Measurements from ENCODE around the gene CASK. TPM values are rescaled to one million over a fixed set of nuclear protein-coding genes. Genes with fewer than 3 reads are reported as not detected.

CASK gene
- total RNA-seq, 1 experiment from 2014 or later, result 33.5 TPM

DNA sequence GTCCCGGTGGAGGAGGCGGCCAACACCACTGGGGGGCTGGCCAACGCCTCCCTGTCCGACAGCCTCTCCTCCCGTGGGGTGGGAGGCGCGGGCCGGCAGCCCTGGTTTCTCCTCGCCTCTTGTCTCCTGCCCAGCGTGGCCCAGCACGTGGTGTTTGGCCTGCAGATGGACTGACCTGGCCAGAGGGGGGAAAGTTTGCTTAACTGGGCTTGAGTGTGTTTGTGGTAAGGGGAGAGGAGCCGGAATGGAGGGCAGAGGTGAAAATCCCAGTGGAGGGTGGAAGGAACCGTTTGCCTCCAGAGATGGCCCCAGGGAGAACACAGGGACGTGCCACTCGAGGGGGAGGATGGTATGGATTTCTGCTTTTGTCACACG is 448.6 kb downstream of the CASK start:
- ATAC-seq, result no peak
- no TSS peak for BruUV-seq (replicated peaks)
- H3K4me3 ChIP-seq (ENCODE audit: low read depth in 2 of 2, low read length in 2 of 2), result no peak overlapping the region
- TF ChIP-seq TCF7L2 (IDR thresholded peaks at IDR 0.05; ENCODE audit: low read depth, low read length) (no peak), SIN3A (IDR thresholded peaks at IDR 0.05; ENCODE audit: borderline replicate concordance, insufficient read depth, low read depth, low read length) (no peak), POLR2AphosphoS5 (IDR thresholded peaks at IDR 0.05; ENCODE audit: low read depth, low read length) (no peak)
- TF ChIP-seq, protein P1, sequence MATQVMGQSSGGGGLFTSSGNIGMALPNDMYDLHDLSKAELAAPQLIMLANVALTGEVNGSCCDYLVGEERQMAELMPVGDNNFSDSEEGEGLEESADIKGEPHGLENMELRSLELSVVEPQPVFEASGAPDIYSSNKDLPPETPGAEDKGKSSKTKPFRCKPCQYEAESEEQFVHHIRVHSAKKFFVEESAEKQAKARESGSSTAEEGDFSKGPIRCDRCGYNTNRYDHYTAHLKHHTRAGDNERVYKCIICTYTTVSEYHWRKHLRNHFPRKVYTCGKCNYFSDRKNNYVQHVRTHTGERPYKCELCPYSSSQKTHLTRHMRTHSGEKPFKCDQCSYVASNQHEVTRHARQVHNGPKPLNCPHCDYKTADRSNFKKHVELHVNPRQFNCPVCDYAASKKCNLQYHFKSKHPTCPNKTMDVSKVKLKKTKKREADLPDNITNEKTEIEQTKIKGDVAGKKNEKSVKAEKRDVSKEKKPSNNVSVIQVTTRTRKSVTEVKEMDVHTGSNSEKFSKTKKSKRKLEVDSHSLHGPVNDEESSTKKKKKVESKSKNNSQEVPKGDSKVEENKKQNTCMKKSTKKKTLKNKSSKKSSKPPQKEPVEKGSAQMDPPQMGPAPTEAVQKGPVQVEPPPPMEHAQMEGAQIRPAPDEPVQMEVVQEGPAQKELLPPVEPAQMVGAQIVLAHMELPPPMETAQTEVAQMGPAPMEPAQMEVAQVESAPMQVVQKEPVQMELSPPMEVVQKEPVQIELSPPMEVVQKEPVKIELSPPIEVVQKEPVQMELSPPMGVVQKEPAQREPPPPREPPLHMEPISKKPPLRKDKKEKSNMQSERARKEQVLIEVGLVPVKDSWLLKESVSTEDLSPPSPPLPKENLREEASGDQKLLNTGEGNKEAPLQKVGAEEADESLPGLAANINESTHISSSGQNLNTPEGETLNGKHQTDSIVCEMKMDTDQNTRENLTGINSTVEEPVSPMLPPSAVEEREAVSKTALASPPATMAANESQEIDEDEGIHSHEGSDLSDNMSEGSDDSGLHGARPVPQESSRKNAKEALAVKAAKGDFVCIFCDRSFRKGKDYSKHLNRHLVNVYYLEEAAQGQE (IDR thresholded peaks at IDR 0.05; ENCODE audit: insufficient read depth in 1 of 2, low read depth in 2 of 2, low read length in 1 of 2), result no peak
- TF ChIP-seq, protein P2, sequence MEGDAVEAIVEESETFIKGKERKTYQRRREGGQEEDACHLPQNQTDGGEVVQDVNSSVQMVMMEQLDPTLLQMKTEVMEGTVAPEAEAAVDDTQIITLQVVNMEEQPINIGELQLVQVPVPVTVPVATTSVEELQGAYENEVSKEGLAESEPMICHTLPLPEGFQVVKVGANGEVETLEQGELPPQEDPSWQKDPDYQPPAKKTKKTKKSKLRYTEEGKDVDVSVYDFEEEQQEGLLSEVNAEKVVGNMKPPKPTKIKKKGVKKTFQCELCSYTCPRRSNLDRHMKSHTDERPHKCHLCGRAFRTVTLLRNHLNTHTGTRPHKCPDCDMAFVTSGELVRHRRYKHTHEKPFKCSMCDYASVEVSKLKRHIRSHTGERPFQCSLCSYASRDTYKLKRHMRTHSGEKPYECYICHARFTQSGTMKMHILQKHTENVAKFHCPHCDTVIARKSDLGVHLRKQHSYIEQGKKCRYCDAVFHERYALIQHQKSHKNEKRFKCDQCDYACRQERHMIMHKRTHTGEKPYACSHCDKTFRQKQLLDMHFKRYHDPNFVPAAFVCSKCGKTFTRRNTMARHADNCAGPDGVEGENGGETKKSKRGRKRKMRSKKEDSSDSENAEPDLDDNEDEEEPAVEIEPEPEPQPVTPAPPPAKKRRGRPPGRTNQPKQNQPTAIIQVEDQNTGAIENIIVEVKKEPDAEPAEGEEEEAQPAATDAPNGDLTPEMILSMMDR (IDR thresholded peaks at IDR 0.05), result no peak
- intact Hi-C loops (cut with micrococcal nuclease; ENCODE audit: unreplicated experiment) (no loop called here), in situ Hi-C loops (cut with HindIII; ENCODE audit: low pct_unique_long_range_greater_than_20kb, low sequenced_read_pairs) (no loop called here)
- H3K27me3 ChIP-seq (ENCODE audit: control insufficient read depth, insufficient read depth, low read length), result no peaks in the 10 kb centered on the region
- CTCF ChIA-PET, result no interaction called here
- no peak overlapping the region for H3K27ac ChIP-seq (ENCODE audit: low read length)
- no peaks in the 10 kb centered on the region for H3K4me1 ChIP-seq (ENCODE audit: control insufficient read depth, insufficient read depth, low read length)
- POLR2A ChIA-PET, result no interaction called here
- no peaks in the 10 kb centered on the region for H3K9me3 ChIP-seq (ENCODE audit: control insufficient read depth, insufficient read depth, low read depth, low read length)
- DNase-seq (ENCODE audit: low read depth, low spot score), result no peak
- no peaks in the 10 kb centered on the region for H3K36me3 ChIP-seq (ENCODE audit: control insufficient read depth, insufficient read depth, low read length)

DNA sequence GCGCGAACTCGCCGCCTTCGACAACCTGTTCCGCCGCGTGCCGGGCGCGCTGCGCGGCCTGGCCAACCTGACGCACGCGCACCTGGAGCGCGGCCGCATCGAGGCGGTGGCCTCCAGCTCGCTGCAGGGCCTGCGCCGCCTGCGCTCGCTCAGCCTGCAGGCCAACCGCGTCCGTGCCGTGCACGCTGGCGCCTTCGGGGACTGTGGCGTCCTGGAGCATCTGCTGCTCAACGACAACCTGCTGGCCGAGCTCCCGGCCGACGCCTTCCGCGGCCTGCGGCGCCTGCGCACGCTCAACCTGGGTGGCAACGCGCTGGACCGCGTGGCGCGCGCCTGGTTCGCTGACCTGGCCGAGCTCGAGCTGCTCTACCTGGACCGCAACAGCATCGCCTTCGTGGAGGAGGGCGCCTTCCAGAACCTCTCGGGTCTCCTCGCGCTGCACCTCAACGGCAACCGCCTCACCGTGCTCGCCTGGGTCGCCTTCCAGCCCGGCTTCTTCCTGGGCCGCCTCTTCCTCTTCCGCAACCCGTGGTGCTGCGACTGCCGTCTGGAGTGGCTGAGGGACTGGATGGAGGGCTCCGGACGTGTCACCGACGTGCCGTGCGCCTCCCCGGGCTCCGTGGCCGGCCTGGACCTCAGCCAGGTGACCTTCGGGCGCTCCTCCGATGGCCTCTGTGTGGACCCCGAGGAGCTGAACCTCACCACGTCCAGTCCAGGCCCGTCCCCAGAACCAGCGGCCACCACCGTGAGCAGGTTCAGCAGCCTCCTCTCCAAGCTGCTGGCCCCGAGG is 449.2 kb downstream of the CASK start:
- H3K27me3 ChIP-seq (ENCODE audit: control insufficient read depth, insufficient read depth, low read length), result no peaks in the 10 kb centered on the region
- ChIA-PET POLR2A (no interaction called here), CTCF (no interaction called here)
- no peak overlapping the region for H3K4me3 ChIP-seq (ENCODE audit: low read depth in 2 of 2, low read length in 2 of 2)
- TF ChIP-seq POLR2AphosphoS5 (IDR thresholded peaks at IDR 0.05; ENCODE audit: low read depth, low read length), result no peak
- TF ChIP-seq TCF7L2 (IDR thresholded peaks at IDR 0.05; ENCODE audit: low read depth, low read length), result no peak
- TF ChIP-seq, protein P1 (IDR thresholded peaks at IDR 0.05; ENCODE audit: insufficient read depth in 1 of 2, low read depth in 2 of 2, low read length in 1 of 2), result no peak
- TF ChIP-seq, protein P2 (IDR thresholded peaks at IDR 0.05), result no peak
- no peak for TF ChIP-seq SIN3A (IDR thresholded peaks at IDR 0.05; ENCODE audit: borderline replicate concordance, insufficient read depth, low read depth, low read length)
- no TSS peak for BruUV-seq (replicated peaks)
- H3K4me1 ChIP-seq (ENCODE audit: control insufficient read depth, insufficient read depth, low read length), result no peaks in the 10 kb centered on the region
- no peaks in the 10 kb centered on the region for H3K9me3 ChIP-seq (ENCODE audit: control insufficient read depth, insufficient read depth, low read depth, low read length)
- ATAC-seq, result no peak
- intact Hi-C loops (cut with micrococcal nuclease; ENCODE audit: unreplicated experiment), result no loop called here
- in situ Hi-C loops (cut with HindIII; ENCODE audit: low pct_unique_long_range_greater_than_20kb, low sequenced_read_pairs), result no loop called here
- no peak for DNase-seq (ENCODE audit: low read depth, low spot score)
- no peak overlapping the region for H3K27ac ChIP-seq (ENCODE audit: low read length)
- no peaks in the 10 kb centered on the region for H3K36me3 ChIP-seq (ENCODE audit: control insufficient read depth, insufficient read depth, low read length)

Measured in Panc1 (cell line).